Endometrial microvascular endothelial cells (primary cell): ENCODE data around the gene KCNJ11. TPM values are rescaled to one million over a fixed set of nuclear protein-coding genes. Genes with fewer than 3 reads are reported as not detected.

ENCODE experiments used
- total RNA-seq: library from RNA; depleted of rRNA; stranded (reverse); fragments of >200 nt; gene quantifications from one replicate; pipeline ENCODE4 v1.2.3, GENCODE V29; 2015; ENCODE audit errors: inconsistent ontology term

Gene KCNJ11
- total RNA-seq, 1 donor from 2014 or later: 1.0 TPM

Other genes with a start within 250 kb of the KCNJ11 start
- gene PIK3C2A, start 180.7 kb downstream of the KCNJ11 start, total RNA-seq: 100 TPM
- gene NUCB2, start 111.9 kb downstream of the KCNJ11 start, total RNA-seq: 42.5 TPM
- 4.6 TPM for gene NCR3LG1, start 36.9 kb downstream of the KCNJ11 start, total RNA-seq
- not detected for gene ABCC8, start 88.2 kb upstream of the KCNJ11 start, total RNA-seq
- not detected for gene USH1C, start 155.8 kb upstream of the KCNJ11 start, total RNA-seq
- not detected for gene OTOG, start 158.6 kb upstream of the KCNJ11 start, total RNA-seq